GM12878 (cell line): ENCODE results near the gene GJD3. TPM values are rescaled to one million over a fixed set of nuclear protein-coding genes. Genes with fewer than 3 reads are reported as not detected.

Experiments
- ATAC-seq: fragments of 200-7000 bp; cut with Tn5 transposase; 3 replicates; pipeline ENCODE4 v1.9.1; 2020; ENCODE audit warnings: mild to moderate bottlenecking, moderate library complexity
- BruUV-seq: library from RNA; stranded (reverse); fragments of 400-500 nt; replicated peaks from 2 replicates; lab custom pipeline; 2021; lab: Mats Ljungman, UMichigan
- CTCF ChIA-PET: fragments of 300-600 bp; sonication (Branson Sonifier 250); formaldehyde crosslinking; extraction: SDS; loops from one replicate; lab custom pipeline; 2021; ENCODE audit warnings: inconsistent platforms; lab: Yijun Ruan, JAX
- POLR2A ChIA-PET: fragments of 350-600 bp; formaldehyde crosslinking; extraction: SDS; loops from one replicate; lab custom pipeline; 2021; ENCODE audit warnings: inconsistent platforms; lab: Charles Lee
- RAD21 ChIA-PET: fragments of 300-600 bp; sonication (Branson Sonifier 250); formaldehyde crosslinking; loops from one replicate; lab custom pipeline; 2023; ENCODE audit warnings: antibody characterized with exemption; ENCODE audit not compliant: unreplicated experiment; lab: Charles Lee
- SMC1A ChIA-PET: fragments of 300-600 bp; sonication (Branson Sonifier 250); formaldehyde crosslinking; loops from one replicate; lab custom pipeline; 2023; ENCODE audit not compliant: unreplicated experiment, uncharacterized antibody; lab: Charles Lee
- DNase-seq: peaks from one replicate; pipeline ENCODE4 v3.0.0-alpha.2; 2011; ENCODE audit warnings: low read depth, low spot score
- FAIRE-seq: peaks from 3 replicates; lab custom pipeline; 2011; peaks lifted over from hg19 to GRCh38; lab: Jason Lieb, UNC
- H2AFZ ChIP-seq: 2 replicates; pipeline ENCODE4 v1.6.0; 2011; ENCODE audit warnings: low read depth, low read length, control low read depth; ENCODE audit not compliant: control insufficient read depth
- H3K27ac ChIP-seq: 2 replicates; pipeline ENCODE4 v1.5.1; 2011; ENCODE audit warnings: control low read depth; ENCODE audit not compliant: control insufficient read depth, insufficient read depth
- H3K27me3 ChIP-seq, 2 experiments: replicated peaks in 1 of 2; 2 replicates each; pipeline versions ENCODE4 v1.6.0 to v1.6.1; 2011; ENCODE audit warnings: low read length in 1 of 2; ENCODE audit not compliant: control insufficient read depth in 2 of 2, insufficient read depth in 2 of 2
- H3K36me3 ChIP-seq, 2 experiments: 2 replicates each; pipeline ENCODE4 v1.5.1; 2011; ENCODE audit warnings: low read length in 1 of 2; ENCODE audit not compliant: control insufficient read depth in 2 of 2, insufficient read depth in 2 of 2
- H3K4me1 ChIP-seq: 2 replicates; pipeline ENCODE4 v1.6.1; 2011; ENCODE audit warnings: mild to moderate bottlenecking, low read length, moderate library complexity, mixed read lengths; ENCODE audit not compliant: control insufficient read depth, insufficient read depth
- H3K4me2 ChIP-seq: 2 replicates; pipeline ENCODE4 v1.6.0; 2011; ENCODE audit warnings: control low read depth; ENCODE audit not compliant: control insufficient read depth, insufficient read depth
- H3K4me3 ChIP-seq: fragments of 200-600 bp; sonication (generic); 2 replicates; pipeline ENCODE4 v1.5.1; 2016
- H3K79me2 ChIP-seq: 2 replicates; pipeline ENCODE4 v1.6.0; 2011; ENCODE audit warnings: low read length; ENCODE audit not compliant: control insufficient read depth, insufficient read depth
- H3K9ac ChIP-seq: 2 replicates; pipeline ENCODE4 v1.8.0; 2011; ENCODE audit warnings: low read length, control low read depth, mixed read lengths; ENCODE audit not compliant: control insufficient read depth, insufficient read depth
- H3K9me3 ChIP-seq: replicated peaks from 3 replicates; pipeline ENCODE4 v1.5.1; 2011; ENCODE audit warnings: mild to moderate bottlenecking, low read length; ENCODE audit not compliant: control insufficient read depth, insufficient read depth
- H4K20me1 ChIP-seq: 2 replicates; pipeline ENCODE4 v1.6.0; 2011; ENCODE audit not compliant: control insufficient read depth, insufficient read depth
- CBX3 ChIP-seq: fragments of 200-600 bp; sonication (generic); IDR thresholded peaks from 2 replicates; pipeline ENCODE4 v1.6.1; 2016; ENCODE audit warnings: low read depth, borderline replicate concordance
- CREB1 ChIP-seq: IDR thresholded peaks from 2 replicates; pipeline ENCODE4 v1.6.1; 2012; ENCODE audit warnings: low read depth, mild to moderate bottlenecking, inconsistent platforms
- HCFC1 ChIP-seq: fragments of 150-350 bp; IDR thresholded peaks from 2 replicates; pipeline ENCODE4 v1.6.1; 2014; ENCODE audit warnings: low read length
- MEF2A ChIP-seq: IDR thresholded peaks from 2 replicates; pipeline ENCODE4 v1.6.1; 2011; ENCODE audit warnings: low read depth, mild to moderate bottlenecking, low read length, moderate library complexity; ENCODE audit not compliant: insufficient read depth
- POLR2AphosphoS5 ChIP-seq: IDR thresholded peaks from 2 replicates; pipeline ENCODE4 v1.6.1; 2011; ENCODE audit warnings: mild to moderate bottlenecking, low read length, inconsistent platforms
- RFX5 ChIP-seq: IDR thresholded peaks from 2 replicates; pipeline ENCODE4 v1.6.1; 2011; ENCODE audit warnings: low read depth, low read length, improper control_type of control experiment
- RUNX3 ChIP-seq: IDR thresholded peaks from 2 replicates; pipeline ENCODE4 v1.6.1; 2012; ENCODE audit warnings: low read length, inconsistent platforms
- TAF1 ChIP-seq: IDR thresholded peaks from 2 replicates; pipeline ENCODE4 v1.6.1; 2011; ENCODE audit warnings: mild to moderate bottlenecking, low read depth, low read length, borderline replicate concordance
- TARDBP ChIP-seq: IDR thresholded peaks from 2 replicates; pipeline ENCODE4 v1.6.1; 2016; ENCODE audit warnings: borderline replicate concordance
- WGBS: methylation state at CpG from one replicate; pipeline ENCODE4 v1.1.6; 2016; ENCODE audit warnings: low lambda C conversion rate; ENCODE audit not compliant: insufficient replicate concordance, insufficient coverage; ENCODE audit errors: missing lambda C conversion rate; 5-methylcytosine and 5-hydroxymethylcytosine counted together
- in situ Hi-C: fragments of 300-500 bp; cut with MboI; formaldehyde crosslinking; loops from 9 replicates; pipeline ENCODE4 v1.14.3; 2018; ENCODE audit warnings: mixed read lengths
- intact Hi-C: fragments of 100-400 bp; cut with micrococcal nuclease; formaldehyde crosslinking; loops from one replicate; pipeline ENCODE4 v1.14.2; 2022; ENCODE audit not compliant: unreplicated experiment
- polyA plus RNA-seq, 11 experiments: library from polyadenylated mRNA; depleted of rRNA in 4 of 11; unstranded in 6 of 11; stranded (reverse) in 5 of 11; fragments of >200 nt; fragmentation: Nextera tagmentation in 4 of 11; fragmentation: Illumina TruSeq in 1 of 11; extraction: Ambion mirVana in 4 of 11; extraction: Trizol in 1 of 11; gene quantifications; 1 replicate in 1 of 11; 2 replicates in 10 of 11; pipeline versions ENCODE4 v1.2.1 to v1.2.3, GENCODE V29; 2011 to 2016; ENCODE audit warnings: inconsistent platforms in 2 of 11, missing spikeins in 2 of 11, low read depth in 1 of 11
- total RNA-seq, 4 experiments: library from RNA; depleted of rRNA in 3 of 4; stranded (reverse); fragments of >200 nt in 3 of 4; fragmentation: Illumina TruSeq in 1 of 4; extraction: Trizol in 1 of 4; gene quantifications; 2 replicates each; pipeline versions ENCODE4 v1.2.1 to v1.2.3, GENCODE V29; 2013 to 2021
- TF ChIP-seq, protein P1 (sequence below): fragments of 450-650 bp; IDR thresholded peaks from 2 replicates; pipeline ENCODE4 v1.6.1; 2016; ENCODE audit warnings: mild to moderate bottlenecking, moderate library complexity, borderline replicate concordance
- TF ChIP-seq, protein P2 (sequence below): fragments of 450-650 bp; formaldehyde crosslinking; IDR thresholded peaks from 2 replicates; pipeline ENCODE4 v1.4.0; 2022; ENCODE audit warnings: mild to moderate bottlenecking, moderate library complexity
- TF ChIP-seq, protein P3 (sequence below): IDR thresholded peaks from 2 replicates; pipeline ENCODE4 v1.6.1; 2011; ENCODE audit warnings: borderline replicate concordance, low read depth, mild to moderate bottlenecking, moderate library complexity, mixed read lengths, low read length; ENCODE audit not compliant: insufficient read depth; ENCODE audit errors: extremely low read length

The GJD3 gene
- total and polyA plus RNA-seq, 10 of the 15 experiments (the other 5 are each of a cell fraction or from before 2014, with no cell fraction given) = 1.6 TPM; not detected in 9

DNA sequence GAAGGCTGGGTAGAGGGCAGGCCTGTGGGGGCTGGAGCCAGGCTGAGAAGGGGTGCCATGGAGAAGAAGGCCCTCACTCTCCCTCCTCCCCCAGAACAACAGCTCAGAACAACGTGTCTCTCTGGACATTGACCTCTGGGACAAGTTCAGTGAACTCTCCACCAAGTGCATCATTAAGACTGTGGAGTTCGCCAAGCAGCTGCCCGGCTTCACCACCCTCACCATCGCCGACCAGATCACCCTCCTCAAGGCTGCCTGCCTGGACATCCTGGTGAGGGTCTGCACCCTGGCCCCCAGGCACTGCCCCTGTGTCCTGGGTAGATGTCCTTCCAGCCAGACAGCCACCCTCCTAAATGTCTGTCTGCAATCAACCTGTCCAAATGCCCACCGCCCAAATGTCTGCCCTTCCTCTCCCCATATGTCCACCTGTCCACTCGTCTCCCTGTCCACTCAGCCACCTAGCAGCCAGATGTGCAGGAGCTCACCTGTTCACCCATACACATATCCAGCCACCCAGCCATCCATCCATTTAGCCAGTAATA is 12.2 kb downstream of the GJD3 start:
- ATAC-seq = no peak
- intact Hi-C loops (no loop called here), in situ Hi-C loops (loop anchor here (5.0 kb wide), 1 partner anchor 50 kb away; no protein-coding TSS in a partner anchor)
- Histone ChIP-seq H3K27me3 (no peaks in the 10 kb centered on the region), H2AFZ (no peak overlapping the region), H3K9ac (no peak overlapping the region), H3K27ac (no peak overlapping the region), H4K20me1 (no peaks in the 10 kb centered on the region), H3K36me3 (peaks cover 18 to 53% of the 10 kb centered on the region in 2 experiments), H3K4me2 (no peak overlapping the region), H3K4me1 (peaks cover 17% of the 10 kb centered on the region), H3K79me2 (peaks cover 1% of the 10 kb centered on the region; the same call in 1 of the 2 replicates), H3K9me3 (no peaks in the 10 kb centered on the region), H3K4me3 (no peak overlapping the region)
- SMC1A ChIA-PET = interaction anchor here (3.4 to 5.3 kb wide), 2 partner anchors 25 to 49 kb away, joined by 12 to 142 read pairs; no protein-coding TSS in a partner anchor
- no peak for FAIRE-seq
- 74% methylated on average over 7 of the region's 7 CpGs for WGBS
- POLR2A ChIA-PET = interaction anchor here (0.6 to 1.0 kb wide), 2 partner anchors 28 to 48 kb away, joined by 3 read pairs; no protein-coding TSS in a partner anchor
- RAD21 ChIA-PET = interaction anchor here (2.1 to 8.2 kb wide), 4 partner anchors 10 to 47 kb away, joined by 4 to 271 read pairs (median 28); partner anchors contain the start of gene RARA
- DNase-seq = no peak
- BruUV-seq = no TSS peak
- TF ChIP-seq MEF2A (no peak), RUNX3 (no peak), RFX5 (no peak), CREB1 (no peak), CBX3 (no peak), TAF1 (no peak), TARDBP (no peak), POLR2AphosphoS5 (no peak), HCFC1 (no peak)
- TF ChIP-seq, protein P1, sequence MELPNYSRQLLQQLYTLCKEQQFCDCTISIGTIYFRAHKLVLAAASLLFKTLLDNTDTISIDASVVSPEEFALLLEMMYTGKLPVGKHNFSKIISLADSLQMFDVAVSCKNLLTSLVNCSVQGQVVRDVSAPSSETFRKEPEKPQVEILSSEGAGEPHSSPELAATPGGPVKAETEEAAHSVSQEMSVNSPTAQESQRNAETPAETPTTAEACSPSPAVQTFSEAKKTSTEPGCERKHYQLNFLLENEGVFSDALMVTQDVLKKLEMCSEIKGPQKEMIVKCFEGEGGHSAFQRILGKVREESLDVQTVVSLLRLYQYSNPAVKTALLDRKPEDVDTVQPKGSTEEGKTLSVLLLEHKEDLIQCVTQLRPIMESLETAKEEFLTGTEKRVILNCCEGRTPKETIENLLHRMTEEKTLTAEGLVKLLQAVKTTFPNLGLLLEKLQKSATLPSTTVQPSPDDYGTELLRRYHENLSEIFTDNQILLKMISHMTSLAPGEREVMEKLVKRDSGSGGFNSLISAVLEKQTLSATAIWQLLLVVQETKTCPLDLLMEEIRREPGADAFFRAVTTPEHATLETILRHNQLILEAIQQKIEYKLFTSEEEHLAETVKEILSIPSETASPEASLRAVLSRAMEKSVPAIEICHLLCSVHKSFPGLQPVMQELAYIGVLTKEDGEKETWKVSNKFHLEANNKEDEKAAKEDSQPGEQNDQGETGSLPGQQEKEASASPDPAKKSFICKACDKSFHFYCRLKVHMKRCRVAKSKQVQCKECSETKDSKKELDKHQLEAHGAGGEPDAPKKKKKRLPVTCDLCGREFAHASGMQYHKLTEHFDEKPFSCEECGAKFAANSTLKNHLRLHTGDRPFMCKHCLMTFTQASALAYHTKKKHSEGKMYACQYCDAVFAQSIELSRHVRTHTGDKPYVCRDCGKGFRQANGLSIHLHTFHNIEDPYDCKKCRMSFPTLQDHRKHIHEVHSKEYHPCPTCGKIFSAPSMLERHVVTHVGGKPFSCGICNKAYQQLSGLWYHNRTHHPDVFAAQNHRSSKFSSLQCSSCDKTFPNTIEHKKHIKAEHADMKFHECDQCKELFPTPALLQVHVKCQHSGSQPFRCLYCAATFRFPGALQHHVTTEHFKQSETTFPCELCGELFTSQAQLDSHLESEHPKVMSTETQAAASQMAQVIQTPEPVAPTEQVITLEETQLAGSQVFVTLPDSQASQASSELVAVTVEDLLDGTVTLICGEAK = no peak
- TF ChIP-seq, protein P2, sequence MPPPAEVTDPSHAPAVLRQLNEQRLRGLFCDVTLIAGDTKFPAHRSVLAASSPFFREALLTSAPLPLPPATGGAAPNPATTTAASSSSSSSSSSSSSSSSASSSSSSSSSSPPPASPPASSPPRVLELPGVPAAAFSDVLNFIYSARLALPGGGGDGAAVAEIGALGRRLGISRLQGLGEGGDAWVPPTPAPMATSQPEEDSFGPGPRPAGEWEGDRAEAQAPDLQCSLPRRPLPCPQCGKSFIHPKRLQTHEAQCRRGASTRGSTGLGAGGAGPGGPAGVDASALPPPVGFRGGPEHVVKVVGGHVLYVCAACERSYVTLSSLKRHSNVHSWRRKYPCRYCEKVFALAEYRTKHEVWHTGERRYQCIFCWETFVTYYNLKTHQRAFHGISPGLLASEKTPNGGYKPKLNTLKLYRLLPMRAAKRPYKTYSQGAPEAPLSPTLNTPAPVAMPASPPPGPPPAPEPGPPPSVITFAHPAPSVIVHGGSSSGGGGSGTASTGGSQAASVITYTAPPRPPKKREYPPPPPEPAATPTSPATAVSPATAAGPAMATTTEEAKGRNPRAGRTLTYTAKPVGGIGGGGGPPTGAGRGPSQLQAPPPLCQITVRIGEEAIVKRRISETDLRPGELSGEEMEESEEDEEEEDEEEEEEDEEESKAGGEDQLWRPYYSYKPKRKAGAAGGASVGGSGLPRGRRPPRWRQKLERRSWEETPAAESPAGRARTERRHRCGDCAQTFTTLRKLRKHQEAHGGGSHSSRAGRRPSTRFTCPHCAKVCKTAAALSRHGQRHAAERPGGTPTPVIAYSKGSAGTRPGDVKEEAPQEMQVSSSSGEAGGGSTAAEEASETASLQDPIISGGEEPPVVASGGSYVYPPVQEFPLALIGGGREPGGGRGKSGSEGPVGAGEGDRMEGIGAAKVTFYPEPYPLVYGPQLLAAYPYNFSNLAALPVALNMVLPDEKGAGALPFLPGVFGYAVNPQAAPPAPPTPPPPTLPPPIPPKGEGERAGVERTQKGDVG (CRISPR knock-in tag) = no peak
- TF ChIP-seq, protein P3, sequence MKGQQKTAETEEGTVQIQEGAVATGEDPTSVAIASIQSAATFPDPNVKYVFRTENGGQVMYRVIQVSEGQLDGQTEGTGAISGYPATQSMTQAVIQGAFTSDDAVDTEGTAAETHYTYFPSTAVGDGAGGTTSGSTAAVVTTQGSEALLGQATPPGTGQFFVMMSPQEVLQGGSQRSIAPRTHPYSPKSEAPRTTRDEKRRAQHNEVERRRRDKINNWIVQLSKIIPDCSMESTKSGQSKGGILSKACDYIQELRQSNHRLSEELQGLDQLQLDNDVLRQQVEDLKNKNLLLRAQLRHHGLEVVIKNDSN = no peak
- CTCF ChIA-PET = interaction anchor here (0.6 to 9.1 kb wide), 7 partner anchors 8 to 1193 kb away, joined by 3 to 311 read pairs (median 5); partner anchors contain the start of gene RARA
